HK-2 (cell line): Measurements from ENCODE around the gene MRPL39.
"Not testable (repeated sequence)": the region's sequence is repeated elsewhere in the genome, so short reads cannot be mapped to it uniquely, and the experiment has no call there.

ENCODE experiments used
- DNase-seq: peaks from one replicate; pipeline ENCODE4 v3.0.0-alpha.2; 2018; ENCODE audit not compliant: unreplicated experiment

Gene MRPL39

DNA sequence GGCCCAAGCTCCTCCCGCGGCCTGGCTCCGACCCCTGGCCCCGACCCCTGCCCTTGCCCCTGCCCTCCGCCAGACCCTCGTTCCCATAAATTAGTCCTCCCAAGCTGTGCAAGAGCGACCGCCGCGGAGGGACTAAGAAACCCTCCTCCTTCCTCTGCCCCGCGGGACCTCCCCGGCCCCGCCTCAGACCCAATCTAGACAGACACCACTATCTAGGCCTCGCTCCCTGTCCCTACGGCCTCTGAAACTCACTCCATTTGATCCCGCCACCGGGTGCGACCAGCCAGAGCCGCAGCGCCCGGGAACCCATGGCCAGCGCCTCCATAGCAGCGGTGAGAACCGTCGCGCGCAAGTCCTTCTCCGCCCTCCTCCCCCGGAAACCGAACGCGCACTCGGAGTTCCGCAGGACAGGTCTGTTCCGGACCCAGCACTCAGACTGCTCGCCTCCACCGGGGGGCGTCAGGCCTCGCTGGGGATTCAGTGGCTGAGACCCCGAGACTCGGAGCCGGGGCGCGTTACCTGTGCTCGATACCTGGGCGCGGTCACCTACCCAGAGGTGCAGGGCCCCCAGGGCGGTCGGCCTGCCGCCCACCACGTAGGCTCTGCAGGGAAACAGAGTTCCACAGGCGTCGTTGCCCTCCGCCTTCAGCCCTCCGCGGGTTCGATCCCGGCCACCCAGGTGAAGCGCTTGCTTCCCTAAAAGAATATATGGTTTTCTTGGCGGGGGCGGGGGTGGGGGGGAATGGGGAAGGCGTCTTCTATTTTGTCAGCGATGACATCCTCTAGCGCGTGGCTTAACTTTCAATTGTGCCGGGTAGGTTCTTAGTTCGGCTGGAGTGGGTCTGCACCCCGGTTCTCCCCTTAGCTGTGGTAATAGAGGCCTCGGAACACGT is at the start of gene MRPL39:
MRPL39 (minus strand) TSS at position 331 of the 893 bp plus-strand sequence; CDS start at position 325, 6 bp downstream.
- DNase-seq, result peak; percentile 79

GRCh38 chr21:25656412-25656811 is 49.1 kb upstream of the MRPL39 start:
- DNase-seq, result no peak

GRCh38 chr21:25649146-25649545 is 41.9 kb upstream of the MRPL39 start:
- no peak for DNase-seq

DNA sequence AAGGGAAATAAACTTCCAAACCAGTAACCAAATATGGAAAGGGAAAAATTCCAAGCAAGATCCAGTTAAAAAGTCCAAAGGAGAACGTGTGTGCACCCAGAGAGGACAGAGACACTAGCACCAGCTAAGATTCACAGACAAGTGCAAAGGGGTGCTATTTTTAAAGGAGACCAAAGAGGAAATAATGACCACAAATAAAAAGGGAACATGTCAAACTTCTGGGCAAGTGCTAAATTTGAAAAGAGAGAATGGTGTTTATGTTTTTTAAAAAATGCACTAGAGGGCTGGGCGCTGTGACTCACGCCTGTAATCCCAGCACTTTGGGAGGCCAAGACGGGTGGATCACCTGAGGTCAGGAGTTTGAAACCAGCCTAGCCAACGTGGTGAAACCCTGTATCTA is 40.4 kb upstream of the MRPL39 start:
- no peak for DNase-seq

DNA sequence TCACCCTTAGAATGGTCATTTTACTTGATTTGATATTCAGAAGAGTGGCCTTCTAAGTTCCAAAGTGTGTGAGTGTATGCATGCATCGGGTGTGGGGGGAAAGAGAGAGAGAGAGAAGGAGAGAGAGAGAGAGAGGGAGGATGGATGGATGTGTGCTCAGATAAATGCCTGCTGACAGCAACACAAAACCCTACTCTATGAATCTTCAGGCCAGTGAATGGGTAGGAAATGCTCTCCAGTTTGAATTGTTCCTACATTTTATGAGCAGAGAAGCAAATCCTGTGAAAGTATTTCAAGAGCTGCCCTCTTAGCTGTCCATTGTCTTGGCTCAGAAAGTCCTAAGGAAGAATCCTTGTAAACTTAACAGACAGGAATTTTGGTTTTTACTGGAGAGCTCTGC is 39.2 kb upstream of the MRPL39 start:
- DNase-seq, result no peak

- DNase-seq, result no peak
Measured at GRCh38 chr21:25643486-25643885, 36.2 kb upstream of the MRPL39 start.

- DNase-seq, result no peak
Measured at GRCh38 chr21:25640943-25641292, 33.6 kb upstream of the MRPL39 start.

GRCh38 chr21:25640202-25640942 is 33.1 kb upstream of the MRPL39 start:
- no peak for DNase-seq

DNA sequence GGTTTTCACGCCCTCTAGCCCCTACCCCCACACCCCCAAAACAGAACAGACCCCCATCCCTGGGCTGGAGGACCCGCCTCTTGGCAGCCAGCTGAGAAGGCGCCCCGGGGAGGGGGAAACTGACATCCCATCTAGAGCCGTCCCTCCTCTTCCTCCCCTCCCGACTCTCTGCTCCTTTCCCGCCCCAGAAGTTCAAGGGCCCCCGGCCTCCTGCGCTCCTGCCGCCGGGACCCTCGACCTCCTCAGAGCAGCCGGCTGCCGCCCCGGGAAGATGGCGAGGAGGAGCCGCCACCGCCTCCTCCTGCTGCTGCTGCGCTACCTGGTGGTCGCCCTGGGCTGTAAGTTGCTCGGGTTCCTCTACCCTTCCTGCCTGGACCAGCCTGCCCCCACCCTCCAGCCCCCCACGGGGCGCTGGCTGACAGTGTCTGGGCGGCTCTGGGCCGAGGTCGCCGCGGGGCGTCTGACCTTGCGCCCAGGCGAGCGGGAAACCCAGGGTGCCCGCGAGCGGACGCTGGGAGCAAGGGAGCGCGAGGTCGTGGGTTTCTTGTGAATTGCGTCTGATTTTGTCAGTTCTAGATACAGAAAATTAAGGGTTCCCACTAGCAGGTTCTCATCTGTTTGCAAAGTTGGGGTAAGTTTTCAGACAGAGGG is 32.4 kb upstream of the MRPL39 start:
- peak; percentile 26 for DNase-seq

GRCh38 chr21:25638660-25639550 is 31.6 kb upstream of the MRPL39 start, which contains the start of gene JAM2:
JAM2 (plus strand) TSS chr21:25639258; CDS start chr21:25639822, 564 bp downstream.
- DNase-seq, result peak; percentile 8

DNA sequence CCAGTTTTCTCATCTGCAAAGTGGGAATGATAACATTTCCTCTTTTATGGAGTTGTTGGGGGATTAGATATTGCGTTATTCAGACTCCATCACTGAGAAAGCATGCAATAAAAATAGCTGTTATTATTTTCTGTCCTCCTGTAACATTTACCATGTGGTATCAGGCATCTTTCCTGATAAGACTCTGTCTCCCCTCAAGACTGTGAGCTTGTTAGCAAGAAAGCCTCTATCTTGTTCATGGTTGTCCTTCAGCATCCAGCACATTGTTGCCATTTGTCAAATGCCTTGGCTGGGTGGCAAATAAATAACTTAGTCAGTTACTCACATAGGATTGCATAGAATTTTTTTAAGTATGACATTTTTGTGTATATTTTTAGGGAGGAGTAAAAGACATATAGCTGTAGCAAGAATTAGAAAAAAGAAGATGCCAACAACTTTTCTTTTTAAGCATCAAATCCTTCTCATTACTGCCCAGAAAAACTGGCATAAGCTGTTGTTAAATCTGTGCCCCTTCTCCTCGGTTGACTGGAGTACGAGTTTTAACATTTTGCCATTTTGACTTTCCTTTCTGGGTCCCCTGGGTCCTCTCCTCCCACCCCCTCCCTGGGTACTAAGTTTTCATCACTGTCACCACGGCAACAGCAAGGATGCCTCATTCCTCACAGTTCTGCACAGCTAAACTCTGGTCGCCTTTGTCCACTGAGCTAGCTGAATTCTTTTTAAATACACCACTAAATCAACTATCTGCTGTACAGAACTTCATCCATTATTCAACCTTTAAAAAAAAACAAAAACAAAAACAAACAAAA is 30.8 kb upstream of the MRPL39 start:
- no peak for DNase-seq

- no peak for DNase-seq
Measured at GRCh38 chr21:25636727-25637126, 29.4 kb upstream of the MRPL39 start.

DNA sequence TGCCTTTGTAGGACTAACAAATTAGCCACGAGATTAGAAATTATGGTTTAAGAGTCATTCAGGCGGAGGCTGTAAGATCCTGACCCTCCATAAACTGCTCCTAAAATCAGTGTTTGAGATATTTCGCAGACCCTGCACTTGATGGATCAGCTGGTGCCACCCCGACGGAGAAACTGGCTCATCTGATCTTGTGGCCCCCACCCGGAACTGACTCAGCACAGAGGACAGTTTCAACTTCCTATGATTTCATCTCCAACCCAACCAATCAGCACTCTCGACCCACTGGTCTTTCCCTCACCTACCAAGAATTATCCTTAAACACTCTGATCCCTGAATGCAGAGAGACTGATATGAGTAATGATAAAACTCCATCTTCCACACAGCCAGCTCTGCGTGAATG is 28.0 kb upstream of the MRPL39 start:
- no peak for DNase-seq

DNA sequence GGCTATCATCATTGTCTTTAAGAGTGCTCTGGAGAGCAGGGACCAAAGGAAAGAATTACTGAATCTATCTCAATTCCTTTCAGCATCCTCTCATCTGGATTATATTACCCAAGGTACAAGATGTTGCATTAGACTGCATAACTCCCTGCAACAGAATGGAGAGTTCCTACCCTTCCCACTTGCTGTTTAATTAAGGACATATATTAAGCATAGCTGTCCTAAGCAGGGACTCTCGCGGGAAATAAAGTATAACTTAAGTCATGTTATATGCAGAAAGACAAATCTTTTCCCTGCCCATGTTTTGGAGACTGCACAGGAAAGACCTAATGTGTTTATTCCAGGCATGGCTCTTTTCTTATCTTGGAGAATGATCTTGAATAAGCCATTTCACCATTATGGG is 25.0 kb upstream of the MRPL39 start:
- DNase-seq, result no peak

DNA sequence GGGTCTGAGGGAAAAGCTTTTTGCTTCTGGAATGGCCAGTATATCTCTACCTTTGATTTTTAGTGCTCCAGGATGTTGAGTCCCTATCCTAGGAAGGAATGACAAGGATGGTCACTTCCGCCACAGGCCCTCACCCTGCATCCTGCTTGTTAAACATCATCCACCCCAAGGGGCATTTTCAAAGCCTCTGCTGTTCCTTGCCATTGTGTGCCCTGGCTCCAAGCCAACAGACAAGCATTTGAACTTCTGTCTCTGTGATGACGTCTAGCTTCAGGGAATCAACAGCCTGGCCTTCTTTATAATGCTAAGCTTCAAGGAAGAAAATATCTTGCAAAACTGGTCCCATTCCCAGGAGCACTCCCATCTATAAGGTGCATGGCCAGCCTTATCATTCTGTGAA is 19.5 kb upstream of the MRPL39 start:
- no peak for DNase-seq

DNA sequence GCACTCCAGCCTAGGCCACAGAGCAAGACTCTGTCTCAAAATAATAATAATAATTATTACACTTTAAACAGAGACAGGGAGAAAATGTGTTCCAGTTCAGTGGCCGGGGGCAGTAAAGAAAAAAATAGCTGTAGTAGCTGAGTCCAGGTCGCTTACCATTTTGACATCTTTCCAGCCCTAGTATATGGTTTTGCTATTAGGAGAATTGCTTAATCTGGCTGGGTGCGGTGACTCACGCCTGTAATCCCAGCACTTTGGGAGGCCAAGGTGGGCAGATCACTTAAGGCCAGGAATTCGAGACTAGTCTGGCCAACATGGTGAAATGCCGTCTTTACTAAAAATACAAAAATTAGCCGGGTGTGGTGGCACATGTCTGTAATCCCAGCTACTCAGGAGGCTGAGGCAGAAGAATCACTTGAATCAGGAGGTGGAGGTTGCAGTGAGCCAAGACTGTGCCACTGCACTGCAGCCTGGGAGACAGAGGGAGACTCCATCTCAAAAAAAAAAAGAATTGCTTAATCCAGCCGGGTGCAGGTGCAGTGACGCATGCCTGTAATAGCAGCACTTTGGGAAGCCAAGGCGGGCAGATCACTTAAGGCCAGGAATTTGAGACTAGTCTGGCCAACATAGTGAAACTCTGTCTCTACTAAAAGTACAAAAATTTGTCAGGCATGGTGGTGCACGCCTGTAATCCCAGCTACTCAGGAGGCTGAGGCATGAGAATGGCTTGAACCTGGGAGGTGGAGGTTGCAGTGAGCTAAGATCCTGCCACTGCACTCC is 18.7 kb upstream of the MRPL39 start:
- DNase-seq, result not testable (repeated sequence)

DNA sequence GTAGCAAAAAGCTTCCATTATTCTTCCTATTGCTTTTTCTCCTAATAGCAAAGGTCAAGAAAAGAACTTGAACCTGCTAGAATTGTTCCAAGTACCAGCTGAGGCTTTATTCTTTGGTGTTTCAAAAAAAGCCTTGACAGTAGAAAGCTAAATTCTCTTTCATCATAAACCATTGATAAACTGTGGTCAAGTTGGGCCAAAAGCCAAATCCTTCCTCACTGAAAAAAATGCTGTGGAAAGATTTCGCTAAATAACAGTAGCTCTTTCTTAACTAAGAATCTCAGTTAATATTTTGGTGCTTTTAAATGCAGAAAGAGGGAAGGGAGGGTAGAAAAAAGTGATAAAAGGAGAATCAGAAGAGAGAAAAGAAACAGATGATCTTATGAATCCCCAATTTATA is 17.8 kb upstream of the MRPL39 start:
- no peak for DNase-seq

- DNase-seq, result no peak
Measured at GRCh38 chr21:25624511-25624910, 17.2 kb upstream of the MRPL39 start.

DNA sequence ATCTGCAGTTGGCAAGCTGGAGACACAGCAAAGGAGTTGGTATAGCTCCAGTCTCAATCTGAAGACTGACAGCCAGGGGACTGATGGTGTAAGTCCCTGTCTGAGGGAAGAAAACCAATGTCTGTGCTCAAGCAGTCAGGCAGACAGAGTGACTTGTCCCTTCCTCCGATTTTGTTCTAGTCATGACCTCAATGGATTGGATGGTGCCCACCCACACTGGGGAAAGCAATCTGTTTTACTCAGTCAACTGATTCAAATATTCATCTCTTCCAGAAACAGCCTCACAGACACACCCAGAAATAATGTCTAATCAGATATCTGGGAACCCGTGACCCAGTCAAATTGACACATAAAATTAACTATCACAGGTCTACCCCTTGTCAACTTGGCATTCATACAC is 11.9 kb upstream of the MRPL39 start:
- DNase-seq, result no peak

DNA sequence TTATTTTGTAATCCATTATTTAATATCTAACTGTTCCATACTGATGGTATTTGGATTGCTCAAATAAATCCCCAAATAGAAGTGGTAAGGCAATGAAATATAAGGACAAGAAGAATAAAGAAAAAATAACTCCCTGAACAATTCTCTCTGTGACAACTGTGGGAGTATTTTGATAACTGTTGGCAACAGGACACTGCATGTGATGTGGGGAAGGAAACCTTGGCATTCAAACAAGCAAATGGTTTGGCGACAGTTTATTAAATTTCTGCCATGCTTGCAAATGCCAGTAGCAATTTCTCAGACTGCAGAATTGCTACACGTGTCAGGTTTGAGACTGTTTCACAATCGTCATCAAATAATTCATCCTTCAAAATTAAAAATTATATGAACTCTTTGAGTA is 8.6 kb upstream of the MRPL39 start:
- no peak for DNase-seq
